ENCODE results near the gene CFAP45.

CFAP45 gene

GRCh38 chr1:159870704-159871103 is 29.3 kb downstream of the CFAP45 start:
- TF ChIP-seq POLR2AphosphoS5 (IDR thresholded peaks at IDR 0.05; ENCODE audit: low read depth, low read length) (no peak), FOXP2 (optimal IDR thresholded peaks at IDR 0.05; ENCODE audit: borderline replicate concordance, extremely low read depth, extremely low read length, insufficient read depth) (no peak), TAF1 (IDR thresholded peaks at IDR 0.05; ENCODE audit: borderline replicate concordance, insufficient read depth, low read length) (no peak), REST (IDR thresholded peaks at IDR 0.05; ENCODE audit: insufficient read depth in 1 of 2, low read depth in 2 of 2, low read length in 2 of 2) (no peak), SIN3A (IDR thresholded peaks at IDR 0.05; ENCODE audit: borderline replicate concordance, insufficient read depth, low read length) (no peak)

- TF ChIP-seq SIN3A (IDR thresholded peaks at IDR 0.05; ENCODE audit: borderline replicate concordance, insufficient read depth, low read length), result no peak
- no peak for TF ChIP-seq FOXP2 (optimal IDR thresholded peaks at IDR 0.05; ENCODE audit: borderline replicate concordance, extremely low read depth, extremely low read length, insufficient read depth)
- TF ChIP-seq TAF1 (IDR thresholded peaks at IDR 0.05; ENCODE audit: borderline replicate concordance, insufficient read depth, low read length), result no peak
- no peak for TF ChIP-seq POLR2AphosphoS5 (IDR thresholded peaks at IDR 0.05; ENCODE audit: low read depth, low read length)
Observed at GRCh38 chr1:159869607-159870006, 30.4 kb downstream of the CFAP45 start.

- TF ChIP-seq FOXP2 (optimal IDR thresholded peaks at IDR 0.05; ENCODE audit: borderline replicate concordance, extremely low read depth, extremely low read length, insufficient read depth) (no peak), REST (IDR thresholded peaks at IDR 0.05; ENCODE audit: insufficient read depth in 1 of 2, low read depth in 2 of 2, low read length in 2 of 2) (no peak), SIN3A (IDR thresholded peaks at IDR 0.05; ENCODE audit: borderline replicate concordance, insufficient read depth, low read length) (no peak), TAF1 (IDR thresholded peaks at IDR 0.05; ENCODE audit: borderline replicate concordance, insufficient read depth, low read length) (no peak), POLR2AphosphoS5 (IDR thresholded peaks at IDR 0.05; ENCODE audit: low read depth, low read length) (no peak)
Observed at GRCh38 chr1:159869173-159869572, 30.8 kb downstream of the CFAP45 start.

GRCh38 chr1:159868766-159869165 is 31.2 kb downstream of the CFAP45 start:
- no peak for TF ChIP-seq FOXP2 (optimal IDR thresholded peaks at IDR 0.05; ENCODE audit: borderline replicate concordance, extremely low read depth, extremely low read length, insufficient read depth)
- no peak for TF ChIP-seq REST (IDR thresholded peaks at IDR 0.05; ENCODE audit: insufficient read depth in 1 of 2, low read depth in 2 of 2, low read length in 2 of 2)
- no peak for TF ChIP-seq TAF1 (IDR thresholded peaks at IDR 0.05; ENCODE audit: borderline replicate concordance, insufficient read depth, low read length)
- TF ChIP-seq POLR2AphosphoS5 (IDR thresholded peaks at IDR 0.05; ENCODE audit: low read depth, low read length), result no peak
- no peak for TF ChIP-seq SIN3A (IDR thresholded peaks at IDR 0.05; ENCODE audit: borderline replicate concordance, insufficient read depth, low read length)

- TF ChIP-seq TAF1 (IDR thresholded peaks at IDR 0.05; ENCODE audit: borderline replicate concordance, insufficient read depth, low read length), result no peak
- no peak for TF ChIP-seq SIN3A (IDR thresholded peaks at IDR 0.05; ENCODE audit: borderline replicate concordance, insufficient read depth, low read length)
- no peak for TF ChIP-seq POLR2AphosphoS5 (IDR thresholded peaks at IDR 0.05; ENCODE audit: low read depth, low read length)
- TF ChIP-seq FOXP2 (optimal IDR thresholded peaks at IDR 0.05; ENCODE audit: borderline replicate concordance, extremely low read depth, extremely low read length, insufficient read depth), result no peak
- TF ChIP-seq REST (IDR thresholded peaks at IDR 0.05; ENCODE audit: insufficient read depth in 1 of 2, low read depth in 2 of 2, low read length in 2 of 2), result no peak
Observed at GRCh38 chr1:159867664-159868026, 32.3 kb downstream of the CFAP45 start.
